22Rv1 (cell line): ENCODE results near the gene CFAP54.

Experiments used
- ZFX ChIP-seq: fragments of 450-650 bp; IDR thresholded peaks from 2 replicates; pipeline ENCODE4 v1.6.1; 2017; ENCODE audit warnings: antibody characterized with exemption, borderline replicate concordance
- TF ChIP-seq, protein P1 (sequence below): fragments of 450-650 bp; IDR thresholded peaks from 2 replicates; pipeline ENCODE4 v1.5.1; 2017; ENCODE audit warnings: mild to moderate bottlenecking

DNA sequence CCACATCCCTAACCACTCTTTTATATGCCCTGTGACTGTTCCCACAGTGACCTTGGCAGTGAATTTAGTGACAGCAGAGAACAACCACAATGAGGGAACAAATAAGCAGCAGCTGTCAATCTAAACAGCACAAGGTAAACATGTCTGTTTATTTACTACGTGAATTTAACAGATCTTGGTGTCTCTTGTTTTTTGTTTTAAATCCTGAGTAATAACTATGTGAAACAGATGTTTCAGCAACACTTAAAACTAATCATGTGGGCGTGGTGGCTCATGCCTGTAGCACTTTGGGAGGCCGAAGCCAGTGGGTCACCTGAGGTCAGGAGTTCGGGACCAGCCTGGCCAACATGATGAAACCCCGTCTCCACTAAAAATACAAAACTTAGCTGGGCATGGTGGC lies 17.0 kb upstream of the CFAP54 start:
- TF ChIP-seq, protein P1, sequence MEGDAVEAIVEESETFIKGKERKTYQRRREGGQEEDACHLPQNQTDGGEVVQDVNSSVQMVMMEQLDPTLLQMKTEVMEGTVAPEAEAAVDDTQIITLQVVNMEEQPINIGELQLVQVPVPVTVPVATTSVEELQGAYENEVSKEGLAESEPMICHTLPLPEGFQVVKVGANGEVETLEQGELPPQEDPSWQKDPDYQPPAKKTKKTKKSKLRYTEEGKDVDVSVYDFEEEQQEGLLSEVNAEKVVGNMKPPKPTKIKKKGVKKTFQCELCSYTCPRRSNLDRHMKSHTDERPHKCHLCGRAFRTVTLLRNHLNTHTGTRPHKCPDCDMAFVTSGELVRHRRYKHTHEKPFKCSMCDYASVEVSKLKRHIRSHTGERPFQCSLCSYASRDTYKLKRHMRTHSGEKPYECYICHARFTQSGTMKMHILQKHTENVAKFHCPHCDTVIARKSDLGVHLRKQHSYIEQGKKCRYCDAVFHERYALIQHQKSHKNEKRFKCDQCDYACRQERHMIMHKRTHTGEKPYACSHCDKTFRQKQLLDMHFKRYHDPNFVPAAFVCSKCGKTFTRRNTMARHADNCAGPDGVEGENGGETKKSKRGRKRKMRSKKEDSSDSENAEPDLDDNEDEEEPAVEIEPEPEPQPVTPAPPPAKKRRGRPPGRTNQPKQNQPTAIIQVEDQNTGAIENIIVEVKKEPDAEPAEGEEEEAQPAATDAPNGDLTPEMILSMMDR, result no peak
- no peak for TF ChIP-seq ZFX
